Measurements from ENCODE around the gene RP2. TPM values are rescaled to one million over a fixed set of nuclear protein-coding genes. Genes with fewer than 3 reads are reported as not detected.

The RP2 gene
- total RNA-seq, 1 experiment from 2014 or later, result 5.1 TPM

DNA sequence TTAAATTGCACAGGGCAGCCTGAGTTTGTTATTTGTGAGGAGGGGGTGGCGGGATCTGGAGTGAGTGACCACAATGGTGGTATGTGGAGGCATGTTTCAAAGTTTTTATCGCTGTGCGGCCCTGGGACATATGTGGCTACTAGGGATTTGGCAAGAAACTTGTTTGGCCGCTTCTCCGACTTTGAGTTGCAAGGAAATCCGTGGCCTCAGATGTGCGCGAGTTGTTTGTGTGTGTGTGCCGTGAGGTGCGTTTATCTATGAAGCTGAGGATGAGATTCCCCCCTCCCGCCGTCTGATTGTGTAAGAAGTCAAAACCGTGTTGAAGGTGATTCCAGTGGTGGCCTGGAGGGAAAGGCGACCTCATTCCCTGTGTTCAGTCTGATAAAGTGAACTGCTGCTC, 76.8 kb downstream of the RP2 start:
- Histone ChIP-seq H2AK5ac (ENCODE audit: insufficient read length, low read length) (no peak overlapping the region), H4K5ac (ENCODE audit: insufficient read length, low read depth, low read length) (no peak overlapping the region), H2BK20ac (ENCODE audit: low read depth, low read length, poor library complexity, severe bottlenecking) (no peak overlapping the region), H4K91ac (ENCODE audit: insufficient read length, low read depth, low read length) (no peak overlapping the region), H3K23me2 (ENCODE audit: insufficient read length, low read depth, low read length, poor library complexity, severe bottlenecking) (peaks cover 8% of the 10 kb centered on the region), H3K4ac (ENCODE audit: low read depth, low read length) (no peak overlapping the region), H3K4me2 (ENCODE audit: insufficient read depth, insufficient read length, low read length) (peak overlapping the region; percentile 97), H3K14ac (ENCODE audit: insufficient read depth, low read length) (no peak overlapping the region), H3K23ac (ENCODE audit: insufficient read length, low read depth, low read length) (no peak overlapping the region), H3K27me3 (ENCODE audit: insufficient read depth, low read length) (no peaks in the 10 kb centered on the region), H3K9ac (ENCODE audit: extremely low read depth, insufficient read length, low read length) (peak overlapping the region; percentile 71), H4K8ac (replicated peaks; ENCODE audit: insufficient read length, low read depth, low read length) (no peak overlapping the region), H3K4me1 (ENCODE audit: insufficient read depth, low read length) (peaks cover 2% of the 10 kb centered on the region; the same call in 1 of the 2 replicates), H3K79me1 (ENCODE audit: insufficient read depth, low read depth, low read length, poor library complexity, severe bottlenecking) (peaks cover 3% of the 10 kb centered on the region), H2BK15ac (ENCODE audit: low read depth, low read length) (no peak overlapping the region), H3K9me3 (ENCODE audit: control insufficient read depth, low read depth, low read length) (peaks cover 19% of the 10 kb centered on the region), H3T11ph (ENCODE audit: low read length) (no peak overlapping the region), H3K18ac (ENCODE audit: insufficient read length, low read depth, low read length) (no peak overlapping the region), H2BK5ac (ENCODE audit: insufficient read length, low read length) (no peak overlapping the region), H2AFZ (ENCODE audit: low read length) (no peak overlapping the region), H3K79me2 (ENCODE audit: insufficient read depth, low read length) (peaks cover 9% of the 10 kb centered on the region; the same call in 1 of the 2 replicates), H3K56ac (ENCODE audit: insufficient read length, low read depth, low read length) (no peak overlapping the region), H3K27ac (ENCODE audit: insufficient read length, low read depth, low read length) (no peak overlapping the region), H2BK120ac (ENCODE audit: low read depth, low read length, poor library complexity, severe bottlenecking) (no peak overlapping the region), H4K20me1 (ENCODE audit: control insufficient read depth, insufficient read depth, insufficient read length) (no peaks in the 10 kb centered on the region), H2BK12ac (ENCODE audit: insufficient read length, low read depth, low read length) (no peak overlapping the region)
- DNase-seq, result no peak
- Mint-ChIP-seq H3K36me3 (ENCODE audit: insufficient read depth in 1 of 3, low read depth in 3 of 3) (peaks cover 2 to 9% (median 7%) of the 10 kb centered on the region in 3 experiments), H3K9me3 (peaks cover 64 to 69% of the 10 kb centered on the region in 2 experiments), H3K27me3 (ENCODE audit: low read depth) (peaks cover 4% of the 10 kb centered on the region; the same call in 1 of the 2 replicates), H3K4me3 (peak overlapping the region; percentile 87 to 92), H3K4me1 (peaks cover 9 to 21% of the 10 kb centered on the region in 2 experiments), H3K27ac (peak overlapping the region in 2 of 3 experiments; percentile 30 to 89; a peak in 3 of 7 replicates)
- TF ChIP-seq, protein P1, sequence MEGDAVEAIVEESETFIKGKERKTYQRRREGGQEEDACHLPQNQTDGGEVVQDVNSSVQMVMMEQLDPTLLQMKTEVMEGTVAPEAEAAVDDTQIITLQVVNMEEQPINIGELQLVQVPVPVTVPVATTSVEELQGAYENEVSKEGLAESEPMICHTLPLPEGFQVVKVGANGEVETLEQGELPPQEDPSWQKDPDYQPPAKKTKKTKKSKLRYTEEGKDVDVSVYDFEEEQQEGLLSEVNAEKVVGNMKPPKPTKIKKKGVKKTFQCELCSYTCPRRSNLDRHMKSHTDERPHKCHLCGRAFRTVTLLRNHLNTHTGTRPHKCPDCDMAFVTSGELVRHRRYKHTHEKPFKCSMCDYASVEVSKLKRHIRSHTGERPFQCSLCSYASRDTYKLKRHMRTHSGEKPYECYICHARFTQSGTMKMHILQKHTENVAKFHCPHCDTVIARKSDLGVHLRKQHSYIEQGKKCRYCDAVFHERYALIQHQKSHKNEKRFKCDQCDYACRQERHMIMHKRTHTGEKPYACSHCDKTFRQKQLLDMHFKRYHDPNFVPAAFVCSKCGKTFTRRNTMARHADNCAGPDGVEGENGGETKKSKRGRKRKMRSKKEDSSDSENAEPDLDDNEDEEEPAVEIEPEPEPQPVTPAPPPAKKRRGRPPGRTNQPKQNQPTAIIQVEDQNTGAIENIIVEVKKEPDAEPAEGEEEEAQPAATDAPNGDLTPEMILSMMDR (conservative IDR thresholded peaks at IDR 0.05), result no peak
- no CpG with 5 or more reads among the region's 14 CpGs for WGBS (ENCODE audit: extremely low coverage, insufficient read length, low lambda C conversion rate)

Measured in H9 (cell line).